ENCODE measurements around the gene CATSPERD. TPM values are rescaled to one million over a fixed set of nuclear protein-coding genes. Genes with fewer than 3 reads are reported as not detected.

Gene CATSPERD
- total and polyA plus RNA-seq, 9 of the 15 experiments (the other 6 are each of a cell fraction or from before 2014, with no cell fraction given) = not detected

DNA sequence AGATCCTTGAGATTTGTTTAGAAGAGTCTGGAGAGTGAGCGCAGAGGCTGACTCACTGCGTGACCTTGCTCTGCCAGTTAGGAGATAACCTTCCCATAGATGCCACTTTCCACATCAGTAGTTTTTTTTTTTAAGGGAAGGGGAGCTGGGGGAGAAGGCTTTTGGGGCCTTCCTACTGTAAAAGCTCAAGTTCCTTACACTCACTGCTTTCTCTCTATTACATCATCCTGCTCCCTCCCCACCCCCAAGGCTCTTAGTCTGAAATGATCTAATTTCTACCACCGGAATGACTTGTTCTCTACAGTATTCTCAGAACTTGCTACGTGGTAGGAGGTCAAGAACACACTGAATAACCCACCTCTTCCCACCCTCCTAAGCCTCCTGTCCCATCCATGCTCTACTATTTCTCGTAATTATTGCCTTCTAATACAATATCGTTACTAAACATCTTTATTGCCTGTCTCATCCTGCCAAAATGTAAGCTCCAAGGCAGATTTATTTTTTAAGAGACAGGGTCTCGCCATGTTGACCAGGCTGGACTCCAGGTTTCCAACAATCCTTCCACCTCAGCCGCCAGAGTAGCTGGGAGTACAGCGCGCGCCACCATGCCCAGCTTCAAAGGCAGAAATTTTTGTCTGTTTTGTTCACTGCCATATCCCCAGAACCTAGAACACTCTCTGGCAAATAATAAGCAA lies 1.7 kb upstream of the CATSPERD start (continued):
- TF ChIP-seq, protein P1, sequence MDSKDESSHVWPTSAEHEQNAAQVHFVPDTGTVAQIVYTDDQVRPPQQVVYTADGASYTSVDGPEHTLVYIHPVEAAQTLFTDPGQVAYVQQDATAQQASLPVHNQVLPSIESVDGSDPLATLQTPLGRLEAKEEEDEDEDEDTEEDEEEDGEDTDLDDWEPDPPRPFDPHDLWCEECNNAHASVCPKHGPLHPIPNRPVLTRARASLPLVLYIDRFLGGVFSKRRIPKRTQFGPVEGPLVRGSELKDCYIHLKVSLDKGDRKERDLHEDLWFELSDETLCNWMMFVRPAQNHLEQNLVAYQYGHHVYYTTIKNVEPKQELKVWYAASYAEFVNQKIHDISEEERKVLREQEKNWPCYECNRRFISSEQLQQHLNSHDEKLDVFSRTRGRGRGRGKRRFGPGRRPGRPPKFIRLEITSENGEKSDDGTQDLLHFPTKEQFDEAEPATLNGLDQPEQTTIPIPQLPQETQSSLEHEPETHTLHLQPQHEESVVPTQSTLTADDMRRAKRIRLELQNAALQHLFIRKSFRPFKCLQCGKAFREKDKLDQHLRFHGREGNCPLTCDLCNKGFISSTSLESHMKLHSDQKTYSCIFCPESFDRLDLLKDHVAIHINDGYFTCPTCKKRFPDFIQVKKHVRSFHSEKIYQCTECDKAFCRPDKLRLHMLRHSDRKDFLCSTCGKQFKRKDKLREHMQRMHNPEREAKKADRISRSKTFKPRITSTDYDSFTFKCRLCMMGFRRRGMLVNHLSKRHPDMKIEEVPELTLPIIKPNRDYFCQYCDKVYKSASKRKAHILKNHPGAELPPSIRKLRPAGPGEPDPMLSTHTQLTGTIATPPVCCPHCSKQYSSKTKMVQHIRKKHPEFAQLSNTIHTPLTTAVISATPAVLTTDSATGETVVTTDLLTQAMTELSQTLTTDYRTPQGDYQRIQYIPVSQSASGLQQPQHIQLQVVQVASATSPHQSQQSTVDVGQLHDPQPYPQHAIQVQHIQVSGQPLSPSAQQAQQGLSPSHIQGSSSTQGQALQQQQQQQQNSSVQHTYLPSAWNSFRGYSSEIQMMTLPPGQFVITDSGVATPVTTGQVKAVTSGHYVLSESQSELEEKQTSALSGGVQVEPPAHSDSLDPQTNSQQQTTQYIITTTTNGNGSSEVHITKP (IDR thresholded peaks at IDR 0.05; ENCODE audit: partially characterized antibody) = no peak
- TF ChIP-seq, protein P2, sequence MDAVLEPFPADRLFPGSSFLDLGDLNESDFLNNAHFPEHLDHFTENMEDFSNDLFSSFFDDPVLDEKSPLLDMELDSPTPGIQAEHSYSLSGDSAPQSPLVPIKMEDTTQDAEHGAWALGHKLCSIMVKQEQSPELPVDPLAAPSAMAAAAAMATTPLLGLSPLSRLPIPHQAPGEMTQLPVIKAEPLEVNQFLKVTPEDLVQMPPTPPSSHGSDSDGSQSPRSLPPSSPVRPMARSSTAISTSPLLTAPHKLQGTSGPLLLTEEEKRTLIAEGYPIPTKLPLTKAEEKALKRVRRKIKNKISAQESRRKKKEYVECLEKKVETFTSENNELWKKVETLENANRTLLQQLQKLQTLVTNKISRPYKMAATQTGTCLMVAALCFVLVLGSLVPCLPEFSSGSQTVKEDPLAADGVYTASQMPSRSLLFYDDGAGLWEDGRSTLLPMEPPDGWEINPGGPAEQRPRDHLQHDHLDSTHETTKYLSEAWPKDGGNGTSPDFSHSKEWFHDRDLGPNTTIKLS (IDR thresholded peaks at IDR 0.05; ENCODE audit: borderline replicate concordance, low read depth) = peak; percentile 79; the same call in 1 of the 2 replicates
- no peak for TF ChIP-seq ZNF695 (CRISPR knock-in tag; IDR thresholded peaks at IDR 0.05)
- peak; percentile 82; the same call in 1 of the 2 replicates for TF ChIP-seq LEF1 (IDR thresholded peaks at IDR 0.05)
- TF ChIP-seq, protein P3, sequence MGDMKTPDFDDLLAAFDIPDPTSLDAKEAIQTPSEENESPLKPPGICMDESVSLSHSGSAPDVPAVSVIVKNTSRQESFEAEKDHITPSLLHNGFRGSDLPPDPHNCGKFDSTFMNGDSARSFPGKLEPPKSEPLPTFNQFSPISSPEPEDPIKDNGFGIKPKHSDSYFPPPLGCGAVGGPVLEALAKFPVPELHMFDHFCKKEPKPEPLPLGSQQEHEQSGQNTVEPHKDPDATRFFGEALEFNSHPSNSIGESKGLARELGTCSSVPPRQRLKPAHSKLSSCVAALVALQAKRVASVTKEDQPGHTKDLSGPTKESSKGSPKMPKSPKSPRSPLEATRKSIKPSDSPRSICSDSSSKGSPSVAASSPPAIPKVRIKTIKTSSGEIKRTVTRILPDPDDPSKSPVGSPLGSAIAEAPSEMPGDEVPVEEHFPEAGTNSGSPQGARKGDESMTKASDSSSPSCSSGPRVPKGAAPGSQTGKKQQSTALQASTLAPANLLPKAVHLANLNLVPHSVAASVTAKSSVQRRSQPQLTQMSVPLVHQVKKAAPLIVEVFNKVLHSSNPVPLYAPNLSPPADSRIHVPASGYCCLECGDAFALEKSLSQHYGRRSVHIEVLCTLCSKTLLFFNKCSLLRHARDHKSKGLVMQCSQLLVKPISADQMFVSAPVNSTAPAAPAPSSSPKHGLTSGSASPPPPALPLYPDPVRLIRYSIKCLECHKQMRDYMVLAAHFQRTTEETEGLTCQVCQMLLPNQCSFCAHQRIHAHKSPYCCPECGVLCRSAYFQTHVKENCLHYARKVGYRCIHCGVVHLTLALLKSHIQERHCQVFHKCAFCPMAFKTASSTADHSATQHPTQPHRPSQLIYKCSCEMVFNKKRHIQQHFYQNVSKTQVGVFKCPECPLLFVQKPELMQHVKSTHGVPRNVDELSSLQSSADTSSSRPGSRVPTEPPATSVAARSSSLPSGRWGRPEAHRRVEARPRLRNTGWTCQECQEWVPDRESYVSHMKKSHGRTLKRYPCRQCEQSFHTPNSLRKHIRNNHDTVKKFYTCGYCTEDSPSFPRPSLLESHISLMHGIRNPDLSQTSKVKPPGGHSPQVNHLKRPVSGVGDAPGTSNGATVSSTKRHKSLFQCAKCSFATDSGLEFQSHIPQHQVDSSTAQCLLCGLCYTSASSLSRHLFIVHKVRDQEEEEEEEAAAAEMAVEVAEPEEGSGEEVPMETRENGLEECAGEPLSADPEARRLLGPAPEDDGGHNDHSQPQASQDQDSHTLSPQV (IDR thresholded peaks at IDR 0.05) = peak; percentile 23; the same call in 1 of the 2 replicates
- peak; percentile 84 for TF ChIP-seq HDAC3 (IDR thresholded peaks at IDR 0.05; ENCODE audit: borderline replicate concordance, partially characterized antibody)
- TF ChIP-seq SIN3A (IDR thresholded peaks at IDR 0.05; ENCODE audit: borderline replicate concordance in 2 of 2, control insufficient read depth in 1 of 2, low read depth in 2 of 2, low read length in 2 of 2) = peak in 1 of 2 experiments; percentile 23; a peak in 1 of 4 replicates
- TF ChIP-seq HNRNPH1 (optimal IDR thresholded peaks at IDR 0.05; ENCODE audit: low read depth, low read length) = no peak
- TF ChIP-seq ARHGAP35 (IDR thresholded peaks at IDR 0.05; ENCODE audit: partially characterized antibody) = no peak

Data from K562 (cell line).